Keratinocyte (primary cell): ENCODE results near the gene IQCK. TPM values are rescaled to one million over a fixed set of nuclear protein-coding genes. Genes with fewer than 3 reads are reported as not detected.

Experiments
- DNase-seq: peaks from one replicate; pipeline ENCODE4 v3.0.0-alpha.2; 2011; ENCODE audit warnings: low read depth, missing footprints, low spot score
- FAIRE-seq: peaks from 2 replicates; lab custom pipeline; 2011; peaks lifted over from hg19 to GRCh38; lab: Jason Lieb, UNC
- H2AFZ ChIP-seq: 2 replicates; pipeline ENCODE4 v1.6.0; 2012; ENCODE audit warnings: low read length, control low read depth, inconsistent platforms; ENCODE audit not compliant: control insufficient read depth
- H3K27ac ChIP-seq: 2 replicates; pipeline ENCODE4 v1.5.1; 2011; ENCODE audit warnings: low read length; ENCODE audit not compliant: control insufficient read depth, insufficient read depth
- H3K27me3 ChIP-seq: 3 replicates; pipeline ENCODE4 v1.6.0; 2011; ENCODE audit warnings: low read length; ENCODE audit not compliant: control insufficient read depth, insufficient read depth; ENCODE audit errors: extremely low read depth
- H3K36me3 ChIP-seq, 2 experiments: 2 replicates in 1 of 2; 3 replicates in 1 of 2; pipeline ENCODE4 v1.5.1; 2011; ENCODE audit warnings: low read length in 2 of 2, mild to moderate bottlenecking in 1 of 2; ENCODE audit not compliant: control insufficient read depth in 2 of 2, insufficient read depth in 2 of 2; ENCODE audit errors: extremely low read depth in 1 of 2
- H3K4me1 ChIP-seq: 3 replicates; pipeline ENCODE4 v1.5.1; 2011; ENCODE audit warnings: low read length; ENCODE audit not compliant: control insufficient read depth, insufficient read depth; ENCODE audit errors: extremely low read depth
- H3K4me2 ChIP-seq: 3 replicates; pipeline ENCODE4 v1.6.0; 2011; ENCODE audit warnings: low read depth, low read length; ENCODE audit not compliant: control insufficient read depth, insufficient read depth; ENCODE audit errors: extremely low read depth
- H3K4me3 ChIP-seq, 3 experiments: fragments of 200-600 bp in 1 of 3; sonication (generic) in 1 of 3; 2 replicates in 2 of 3; 3 replicates in 1 of 3; pipeline ENCODE4 v1.5.1; 2011 to 2016; ENCODE audit warnings: low read length in 3 of 3, mild to moderate bottlenecking in 3 of 3, control low read depth in 2 of 3, inconsistent platforms in 1 of 3, low read depth in 1 of 3, mixed read lengths in 1 of 3, mixed run types in 1 of 3, moderate library complexity in 1 of 3; ENCODE audit not compliant: control insufficient read depth in 2 of 3, insufficient read depth in 2 of 3; ENCODE audit errors: extremely low read depth in 1 of 3
- H3K79me2 ChIP-seq: 2 replicates; pipeline ENCODE4 v1.6.0; 2012; ENCODE audit warnings: low read length; ENCODE audit not compliant: control insufficient read depth, insufficient read depth
- H3K9ac ChIP-seq: 3 replicates; pipeline ENCODE4 v1.6.0; 2011; ENCODE audit warnings: low read length; ENCODE audit not compliant: control insufficient read depth, insufficient read depth; ENCODE audit errors: extremely low read depth
- H3K9me1 ChIP-seq: 3 replicates; pipeline ENCODE4 v1.6.0; 2011; ENCODE audit warnings: low read length; ENCODE audit not compliant: control insufficient read depth, insufficient read depth; ENCODE audit errors: extremely low read depth
- H3K9me3 ChIP-seq: 2 replicates; pipeline ENCODE4 v1.5.1; 2012; ENCODE audit warnings: low read depth, low read length; ENCODE audit not compliant: control insufficient read depth
- H4K20me1 ChIP-seq: 3 replicates; pipeline ENCODE4 v1.6.0; 2011; ENCODE audit warnings: low read length; ENCODE audit not compliant: control insufficient read depth, insufficient read depth; ENCODE audit errors: extremely low read depth
- CTCF ChIP-seq, 3 experiments: IDR thresholded peaks in 1 of 3; conservative IDR thresholded peaks in 1 of 3; optimal IDR thresholded peaks in 1 of 3; 2 replicates in 2 of 3; 3 replicates in 1 of 3; pipeline versions ENCODE3 to v1.5.1; 2011; ENCODE audit warnings: low read length in 3 of 3, mild to moderate bottlenecking in 3 of 3, moderate library complexity in 2 of 3, control low read depth in 1 of 3, inconsistent platforms in 1 of 3; ENCODE audit not compliant: insufficient read depth in 2 of 3; ENCODE audit errors: extremely low read depth in 1 of 3
- EZH2 ChIP-seq: IDR thresholded peaks from one replicate; pipeline ENCODE4 v1.6.1; 2012; ENCODE audit warnings: inconsistent platforms, mild to moderate bottlenecking, low read length, moderate library complexity
- dilution Hi-C: fragments of 300-500 bp; cut with MboI; formaldehyde crosslinking; loops from one replicate; pipeline ENCODE4 v1.7.0; 2020; ENCODE audit warnings: low sequenced_read_pairs; ENCODE audit not compliant: extremely low pct_ligation_motif_present
- polyA plus RNA-seq, 5 experiments: library from polyadenylated mRNA; depleted of rRNA in 3 of 5; stranded (reverse) in 3 of 5; stranded (forward) in 1 of 5; unstranded in 1 of 5; fragments of >200 nt; gene quantifications; 1 replicate in 1 of 5; 2 replicates in 3 of 5; 3 replicates in 1 of 5; pipeline versions ENCODE4 v1.2.1 to v1.2.3, GENCODE V29; 2011 to 2012; ENCODE audit warnings: missing spikeins in 2 of 5, low read depth in 1 of 5, low replicate concordance in 1 of 5

IQCK gene
- polyA plus RNA-seq, 1 donor (not counting 4 experiments of a cell fraction or from before 2014, with no cell fraction given) = 9.7 TPM

GRCh38 chr16:19850131-19850817 lies 132.2 kb downstream of the IQCK start:
- H3K4me1 ChIP-seq = no peaks in the 10 kb centered on the region
- no peak overlapping the region for H3K4me2 ChIP-seq
- H2AFZ ChIP-seq = no peak overlapping the region
- H3K36me3 ChIP-seq = no peaks in the 10 kb centered on the region
- no peak overlapping the region for H3K9ac ChIP-seq
- TF ChIP-seq EZH2 (no peak), CTCF (optimal IDR thresholded peaks at IDR 0.05 in 1 of 3, IDR thresholded peaks at IDR 0.05 in 1 of 3, conservative IDR thresholded peaks at IDR 0.05 in 1 of 3; ENCODE audit: extremely low read depth in 1 of 3, insufficient read depth in 2 of 3, low read length in 3 of 3) (no peak)
- H3K9me1 ChIP-seq = no peaks in the 10 kb centered on the region
- no peaks in the 10 kb centered on the region for H3K27me3 ChIP-seq
- H3K79me2 ChIP-seq = no peaks in the 10 kb centered on the region
- no peaks in the 10 kb centered on the region for H3K9me3 ChIP-seq
- FAIRE-seq (no peak), DNase-seq (no peak)
- H3K4me3 ChIP-seq = no peak overlapping the region
- no peaks in the 10 kb centered on the region for H4K20me1 ChIP-seq
- H3K27ac ChIP-seq = no peak overlapping the region
- dilution Hi-C loops = no loop called here

- Histone ChIP-seq H3K4me1 (no peaks in the 10 kb centered on the region), H3K4me3 (no peak overlapping the region), H3K9me1 (no peaks in the 10 kb centered on the region), H2AFZ (no peak overlapping the region), H3K79me2 (no peaks in the 10 kb centered on the region), H3K9ac (no peak overlapping the region), H3K27ac (no peak overlapping the region), H4K20me1 (no peaks in the 10 kb centered on the region), H3K36me3 (no peaks in the 10 kb centered on the region), H3K27me3 (no peaks in the 10 kb centered on the region), H3K4me2 (no peak overlapping the region), H3K9me3 (no peaks in the 10 kb centered on the region)
- no peak for FAIRE-seq
- TF ChIP-seq CTCF (optimal IDR thresholded peaks at IDR 0.05 in 1 of 3, IDR thresholded peaks at IDR 0.05 in 1 of 3, conservative IDR thresholded peaks at IDR 0.05 in 1 of 3; ENCODE audit: extremely low read depth in 1 of 3, insufficient read depth in 2 of 3, low read length in 3 of 3) (no peak), EZH2 (no peak)
- no peak for DNase-seq
- dilution Hi-C loops = no loop called here
These were observed 133.4 kb downstream of the IQCK start for GRCh38 chr16:19851476-19851875.
